ENCODE results near the gene USP9X. TPM values are rescaled to one million over a fixed set of nuclear protein-coding genes. Genes with fewer than 3 reads are reported as not detected.

USP9X gene
- total and polyA plus RNA-seq, 2 experiments from 2014 or later: 23.8 to 114 TPM

DNA sequence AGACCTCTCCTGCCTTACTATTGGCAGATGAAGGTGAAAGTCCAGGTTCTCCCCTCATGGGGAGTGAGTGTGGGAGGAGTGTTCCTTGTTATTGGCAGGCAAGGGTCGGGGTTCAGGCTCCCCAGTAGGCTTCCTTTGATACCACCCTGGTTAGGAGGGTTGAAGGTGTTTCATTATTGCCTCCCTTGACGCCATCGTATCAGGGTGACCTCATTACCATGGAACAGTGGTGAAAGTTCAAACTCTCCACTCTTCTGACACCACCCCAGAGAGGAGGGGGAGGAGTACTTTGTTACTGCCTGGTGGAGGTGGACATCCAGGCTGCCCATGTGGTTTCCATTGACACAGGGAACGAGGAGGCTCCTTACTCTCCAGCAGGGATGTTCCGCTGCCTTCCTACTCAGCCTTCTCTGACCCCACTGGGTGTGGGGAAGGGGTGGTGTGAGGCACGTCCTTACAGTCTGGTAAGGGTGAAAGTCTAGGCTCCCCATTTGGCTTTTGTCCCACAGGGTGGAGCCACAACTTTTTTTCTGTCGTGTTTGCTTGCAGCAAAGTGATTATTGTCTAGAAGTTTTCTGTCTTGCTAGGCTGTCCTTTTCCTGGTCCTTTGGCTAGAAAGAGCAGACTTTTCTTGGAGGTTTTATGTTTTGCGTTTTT is 37.2 kb upstream of the USP9X start:
- no peaks in the 10 kb centered on the region for H3K27me3 ChIP-seq
- peak; percentile 17 for DNase-seq (ENCODE audit: low spot score)
- peak overlapping the region; percentile 36 for H3K27ac ChIP-seq
- 68% methylated on average over 8 of the region's 8 CpGs for WGBS (ENCODE audit: low lambda C conversion rate, missing lambda C conversion rate)
- H3K4me1 ChIP-seq (ENCODE audit: insufficient read depth): no peaks in the 10 kb centered on the region
- no peaks in the 10 kb centered on the region for H3K79me2 ChIP-seq
- H3K4me2 ChIP-seq: no peak overlapping the region
- H3K36me3 ChIP-seq (replicated peaks; ENCODE audit: insufficient read depth, low read depth): no peaks in the 10 kb centered on the region
- no peaks in the 10 kb centered on the region for H3K9me2 ChIP-seq (replicated peaks; ENCODE audit: insufficient read depth)
- no peaks in the 10 kb centered on the region for H3K9me3 ChIP-seq (ENCODE audit: low read depth)
- H2AFZ ChIP-seq: no peak overlapping the region
- H4K20me1 ChIP-seq (ENCODE audit: insufficient read depth, poor library complexity, severe bottlenecking): no peaks in the 10 kb centered on the region
- TF ChIP-seq EZH2 (IDR thresholded peaks at IDR 0.05; ENCODE audit: borderline replicate concordance): no peak
- no peak for TF ChIP-seq EZH2phosphoT487 (IDR thresholded peaks at IDR 0.05; ENCODE audit: low read depth, severe bottlenecking, unreplicated experiment)
- TF ChIP-seq CTCF (IDR thresholded peaks at IDR 0.05; ENCODE audit: poor library complexity): no peak
- no peak overlapping the region for H3K4me3 ChIP-seq

DNA sequence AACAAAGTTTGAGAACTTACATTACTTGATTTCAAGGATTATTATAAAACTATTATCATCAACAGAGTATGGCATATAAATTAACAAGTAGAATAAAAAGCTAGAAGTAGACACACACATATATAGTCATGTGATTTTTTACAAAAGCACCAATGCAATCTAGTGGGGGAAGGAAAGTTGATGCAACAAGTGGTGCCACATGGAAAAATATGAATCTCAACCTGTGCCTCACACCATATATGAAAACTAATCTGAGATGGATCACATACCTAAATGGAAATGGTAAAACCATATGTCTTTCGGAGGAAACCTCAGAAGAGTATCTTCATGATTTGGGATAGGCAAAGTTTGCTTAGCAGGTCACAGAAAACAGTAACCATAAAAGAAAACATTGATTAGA is 34.9 kb upstream of the USP9X start:
- no peak for TF ChIP-seq EZH2 (IDR thresholded peaks at IDR 0.05; ENCODE audit: borderline replicate concordance)
- no peak for TF ChIP-seq EZH2phosphoT487 (IDR thresholded peaks at IDR 0.05; ENCODE audit: low read depth, severe bottlenecking, unreplicated experiment)
- TF ChIP-seq CTCF (IDR thresholded peaks at IDR 0.05; ENCODE audit: poor library complexity): no peak
- Histone ChIP-seq H3K27ac (no peak overlapping the region), H3K79me2 (no peaks in the 10 kb centered on the region), H4K20me1 (ENCODE audit: insufficient read depth, poor library complexity, severe bottlenecking) (no peaks in the 10 kb centered on the region), H3K9me2 (replicated peaks; ENCODE audit: insufficient read depth) (no peaks in the 10 kb centered on the region), H3K4me3 (no peak overlapping the region), H3K27me3 (no peaks in the 10 kb centered on the region), H2AFZ (no peak overlapping the region), H3K4me1 (ENCODE audit: insufficient read depth) (no peaks in the 10 kb centered on the region), H3K4me2 (no peak overlapping the region), H3K9me3 (ENCODE audit: low read depth) (no peaks in the 10 kb centered on the region), H3K36me3 (replicated peaks; ENCODE audit: insufficient read depth, low read depth) (no peaks in the 10 kb centered on the region)
- no peak for DNase-seq (ENCODE audit: low spot score)
- 96% methylated on average over 1 of the region's 1 CpG for WGBS (ENCODE audit: low lambda C conversion rate, missing lambda C conversion rate)

- WGBS (ENCODE audit: low lambda C conversion rate, missing lambda C conversion rate): 86% methylated on average over 1 of the region's 1 CpG
- H4K20me1 ChIP-seq (ENCODE audit: insufficient read depth, poor library complexity, severe bottlenecking): no peaks in the 10 kb centered on the region
- TF ChIP-seq EZH2phosphoT487 (IDR thresholded peaks at IDR 0.05; ENCODE audit: low read depth, severe bottlenecking, unreplicated experiment): no peak
- TF ChIP-seq EZH2 (IDR thresholded peaks at IDR 0.05; ENCODE audit: borderline replicate concordance): no peak
- no peak for TF ChIP-seq CTCF (IDR thresholded peaks at IDR 0.05; ENCODE audit: poor library complexity)
Observed at GRCh38 chrX:41051288-41051687, 34.0 kb upstream of the USP9X start.

More at GRCh38 chrX:41051288-41051687, 34.0 kb upstream of the USP9X start:
- DNase-seq (ENCODE audit: low spot score): no peak
- no peaks in the 10 kb centered on the region for H3K9me2 ChIP-seq (replicated peaks; ENCODE audit: insufficient read depth)
- no peaks in the 10 kb centered on the region for H3K79me2 ChIP-seq
- no peak overlapping the region for H2AFZ ChIP-seq
- H3K4me1 ChIP-seq (ENCODE audit: insufficient read depth): no peaks in the 10 kb centered on the region
- no peaks in the 10 kb centered on the region for H3K9me3 ChIP-seq (ENCODE audit: low read depth)
- H3K27me3 ChIP-seq: no peaks in the 10 kb centered on the region
- no peak overlapping the region for H3K27ac ChIP-seq
- H3K36me3 ChIP-seq (replicated peaks; ENCODE audit: insufficient read depth, low read depth): no peaks in the 10 kb centered on the region
- H3K4me3 ChIP-seq: no peak overlapping the region
- H3K4me2 ChIP-seq: no peak overlapping the region
